ENCODE results near the gene SMYD2. TPM values are rescaled to one million over a fixed set of nuclear protein-coding genes. Genes with fewer than 3 reads are reported as not detected.

SMYD2 gene
- total RNA-seq, 2 donors from 2014 or later = 6.2 to 89.5 TPM

DNA sequence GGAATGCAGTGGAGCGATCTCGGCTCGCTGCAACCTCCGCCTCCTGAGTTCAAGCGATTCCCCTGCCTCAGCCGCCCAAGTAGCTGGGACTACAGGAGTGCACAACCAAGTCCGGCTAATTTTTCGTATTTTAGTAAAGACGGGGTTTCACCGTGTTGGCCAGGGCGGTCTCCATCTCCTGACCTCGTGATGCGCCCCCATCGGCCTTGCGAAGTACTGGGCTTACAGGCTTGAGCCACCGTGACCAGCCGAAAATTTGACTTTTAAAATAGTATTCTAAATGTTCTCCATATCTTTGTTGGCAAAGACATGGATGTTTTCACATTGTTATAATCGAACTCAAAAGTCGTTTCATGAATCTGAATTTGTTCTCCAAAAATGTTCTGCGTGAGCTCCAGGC, 36.7 kb upstream of the SMYD2 start:
- no peak for TF ChIP-seq CTCF (IDR thresholded peaks at IDR 0.05)
- Histone ChIP-seq H3K4me1 (no peaks in the 10 kb centered on the region), H3K9me3 (no peaks in the 10 kb centered on the region), H3K27me3 (peaks cover 0 to 2% of the 10 kb centered on the region in 2 donors), H3K4me3 (no peak overlapping the region), H3K27ac (no peak overlapping the region), H3K36me3 (no peaks in the 10 kb centered on the region)
- DNase-seq (ENCODE audit: low spot score) = no peak

DNA sequence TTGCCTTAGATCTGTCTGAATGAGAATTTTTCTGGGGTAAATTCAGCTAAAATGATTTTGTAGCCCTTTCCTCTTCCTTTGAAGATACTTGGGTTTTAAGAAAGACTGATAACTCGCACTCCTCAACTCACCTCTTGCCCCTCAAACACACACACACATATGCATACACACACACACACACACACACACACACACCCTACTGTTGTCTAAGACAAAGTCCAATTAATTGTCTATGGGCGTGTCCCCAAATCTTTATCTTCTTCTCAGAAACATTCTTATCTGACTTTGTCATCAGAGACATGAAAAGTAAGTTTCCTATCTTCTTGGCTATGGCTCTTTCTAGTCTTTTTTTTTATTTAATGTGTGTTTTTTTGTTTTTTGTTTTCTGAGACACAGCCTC, 36.1 kb upstream of the SMYD2 start:
- Histone ChIP-seq H3K4me3 (no peak overlapping the region), H3K9me3 (no peaks in the 10 kb centered on the region), H3K27me3 (no peaks in the 10 kb centered on the region), H3K4me1 (no peaks in the 10 kb centered on the region), H3K27ac (no peak overlapping the region), H3K36me3 (no peaks in the 10 kb centered on the region)
- DNase-seq (ENCODE audit: low spot score) = no peak
- TF ChIP-seq CTCF (IDR thresholded peaks at IDR 0.05) = no peak

DNA sequence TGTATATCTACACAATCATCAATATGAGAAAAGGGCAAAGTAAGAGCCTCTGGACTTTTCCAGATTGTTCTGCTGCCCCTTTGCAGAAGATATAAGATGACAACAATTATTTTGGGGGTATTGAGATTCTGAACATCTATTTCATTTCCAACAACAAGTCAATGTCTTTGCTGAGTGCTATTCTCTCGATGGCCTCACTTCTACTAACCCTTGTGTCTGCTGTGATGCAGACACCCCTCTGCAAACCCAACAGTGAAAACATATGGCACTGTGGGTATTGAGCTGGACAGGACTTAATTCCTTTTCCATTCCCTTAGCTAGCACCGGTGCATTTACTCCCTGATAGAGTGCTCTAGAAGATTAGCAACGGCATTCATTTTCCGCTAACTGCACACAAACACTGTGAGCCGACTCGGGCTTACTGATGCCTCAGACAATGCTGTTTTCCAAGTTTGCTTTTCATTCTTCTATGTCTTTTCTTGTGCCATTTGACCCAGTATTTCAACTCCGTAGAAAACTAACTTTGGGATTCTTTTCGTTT, 33.4 kb upstream of the SMYD2 start:
- H3K4me1 ChIP-seq = no peaks in the 10 kb centered on the region
- no peak for TF ChIP-seq CTCF (IDR thresholded peaks at IDR 0.05)
- no peaks in the 10 kb centered on the region for H3K27me3 ChIP-seq
- no peaks in the 10 kb centered on the region for H3K36me3 ChIP-seq
- no peak overlapping the region for H3K4me3 ChIP-seq
- no peaks in the 10 kb centered on the region for H3K9me3 ChIP-seq
- no peak for DNase-seq (ENCODE audit: low spot score)
- H3K27ac ChIP-seq = no peak overlapping the region

- Histone ChIP-seq H3K36me3 (no peaks in the 10 kb centered on the region), H3K27me3 (no peaks in the 10 kb centered on the region), H3K27ac (no peak overlapping the region), H3K4me3 (no peak overlapping the region), H3K9me3 (no peaks in the 10 kb centered on the region), H3K4me1 (no peaks in the 10 kb centered on the region)
- DNase-seq (ENCODE audit: low spot score) = no peak
- TF ChIP-seq CTCF (IDR thresholded peaks at IDR 0.05) = no peak
Observed at GRCh38 chr1:214248311-214249085, 32.5 kb upstream of the SMYD2 start.

GRCh38 chr1:214249651-214250050, 31.3 kb upstream of the SMYD2 start:
- Histone ChIP-seq H3K36me3 (no peaks in the 10 kb centered on the region), H3K9me3 (no peaks in the 10 kb centered on the region), H3K27ac (no peak overlapping the region), H3K4me1 (no peaks in the 10 kb centered on the region), H3K4me3 (no peak overlapping the region), H3K27me3 (no peaks in the 10 kb centered on the region)
- TF ChIP-seq CTCF (IDR thresholded peaks at IDR 0.05) = no peak
- no peak for DNase-seq (ENCODE audit: low spot score)

All from right atrium auricular region (tissue), 2 donors.